ELF-1 (cell line): ENCODE measurements around the gene SMCO3.
"Not testable (repeated sequence)": the region's sequence is repeated elsewhere in the genome, so short reads cannot be mapped to it uniquely, and the experiment has no call there.

Experiments used
- DNase-seq: peaks from one replicate; pipeline ENCODE4 v3.0.0-alpha.2; 2016; ENCODE audit warnings: low read depth, low spot score

SMCO3 gene

GRCh38 chr12:14774906-14775635 is 38.9 kb downstream of the SMCO3 start:
- peak; percentile 53 for DNase-seq

- peak; percentile 98 for DNase-seq
These were observed 39.7 kb downstream of the SMCO3 start for GRCh38 chr12:14774074-14774905.

- DNase-seq = no peak
These were observed 40.3 kb downstream of the SMCO3 start for GRCh38 chr12:14773685-14774073.

- no peak for DNase-seq
These were observed 41.0 kb downstream of the SMCO3 start for GRCh38 chr12:14772946-14773345.

GRCh38 chr12:14771651-14772137 is 42.3 kb downstream of the SMCO3 start:
- DNase-seq = peak; percentile 44

- peak; percentile 98 for DNase-seq
These were observed 43.2 kb downstream of the SMCO3 start for GRCh38 chr12:14770496-14771461.

- DNase-seq = peak; percentile 94
These were observed 44.0 kb downstream of the SMCO3 start for GRCh38 chr12:14769969-14770495.

GRCh38 chr12:14769466-14769968 is 44.5 kb downstream of the SMCO3 start:
- DNase-seq = peak; percentile 89

GRCh38 chr12:14768823-14769405 is 45.1 kb downstream of the SMCO3 start:
- peak; percentile 73 for DNase-seq

- DNase-seq = no peak
These were observed 46.4 kb downstream of the SMCO3 start for GRCh38 chr12:14767617-14768016.

GRCh38 chr12:14766649-14767215 is 47.2 kb downstream of the SMCO3 start:
- no peak for DNase-seq

- DNase-seq = not testable (repeated sequence)
These were observed 48.0 kb downstream of the SMCO3 start for GRCh38 chr12:14766020-14766419.

- DNase-seq = no peak
These were observed 48.6 kb downstream of the SMCO3 start for GRCh38 chr12:14765398-14765797.

- not testable (repeated sequence) for DNase-seq
These were observed 54.2 kb downstream of the SMCO3 start for GRCh38 chr12:14759711-14760280.

GRCh38 chr12:14756334-14757143 is 57.4 kb downstream of the SMCO3 start:
- DNase-seq = peak; percentile 76
